ENCODE data around the gene SUMO1.
"Not testable (repeated sequence)": the region's sequence is repeated elsewhere in the genome, so short reads cannot be mapped to it uniquely, and the experiment has no call there.

Gene SUMO1

GRCh38 chr2:202267495-202267894, 29.1 kb upstream of the SUMO1 start:
- peak overlapping the region; percentile 69 for H3K4me3 ChIP-seq (ENCODE audit: low read depth, low read length)
- TF ChIP-seq CTCF (IDR thresholded peaks at IDR 0.05; ENCODE audit: borderline replicate concordance, insufficient read depth, low read depth, low read length): no peak

- peak within 1 kb of the TSS; percentile 69 for H3K4me3 ChIP-seq (ENCODE audit: low read depth, low read length)
- no peak for TF ChIP-seq CTCF (IDR thresholded peaks at IDR 0.05; ENCODE audit: borderline replicate concordance, insufficient read depth, low read depth, low read length)
These were observed 27.3 kb upstream of the SUMO1 start, which contains the start of gene NOP58 for GRCh38 chr2:202265467-202266277. Gene NOP58, plus strand, starts transcription at chr2:202265763. Its CDS starts 179 bp downstream, at chr2:202265942.

GRCh38 chr2:202261531-202261930, 23.1 kb upstream of the SUMO1 start:
- no peak overlapping the region for H3K4me3 ChIP-seq (ENCODE audit: low read depth, low read length)
- TF ChIP-seq CTCF (IDR thresholded peaks at IDR 0.05; ENCODE audit: borderline replicate concordance, insufficient read depth, low read depth, low read length): no peak

- no peak for TF ChIP-seq CTCF (IDR thresholded peaks at IDR 0.05; ENCODE audit: borderline replicate concordance, insufficient read depth, low read depth, low read length)
- H3K4me3 ChIP-seq (ENCODE audit: low read depth, low read length): no peak overlapping the region
These were observed 13.1 kb upstream of the SUMO1 start for GRCh38 chr2:202251494-202251893.

DNA sequence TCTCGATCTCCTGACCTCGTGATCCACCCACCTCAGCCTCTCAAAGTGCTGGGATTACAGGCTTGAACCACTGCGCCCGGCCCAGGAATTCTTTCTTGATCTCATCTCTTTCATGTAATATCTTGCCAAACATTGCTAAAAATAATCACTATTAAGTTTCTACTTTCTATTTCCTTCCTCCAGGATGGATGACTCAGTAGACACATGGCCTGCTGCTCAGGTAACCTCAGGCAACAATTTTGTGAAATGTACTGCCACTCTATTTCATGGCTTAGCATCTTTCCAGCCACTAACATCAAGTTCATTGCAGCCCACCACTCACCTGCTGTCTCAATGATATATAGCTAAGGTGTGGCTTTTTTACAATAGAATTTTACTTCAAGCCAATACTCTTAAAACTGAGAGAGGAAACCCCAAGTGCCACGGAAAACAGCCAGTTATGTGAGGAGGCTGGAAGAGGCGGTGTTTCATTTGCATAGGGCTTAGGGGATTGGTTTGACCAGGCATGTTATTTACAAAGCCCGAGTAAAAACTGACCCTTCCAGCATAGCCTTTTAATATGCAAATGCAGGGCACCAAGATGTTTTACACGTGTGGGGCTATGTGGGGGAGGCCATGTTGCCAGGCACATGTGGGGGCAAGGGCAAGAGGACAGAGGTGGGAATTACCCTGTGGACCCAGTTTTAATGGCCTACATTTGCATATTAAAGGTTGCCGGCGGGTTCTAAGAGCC, 11.3 kb upstream of the SUMO1 start:
- TF ChIP-seq CTCF (IDR thresholded peaks at IDR 0.05; ENCODE audit: borderline replicate concordance, insufficient read depth, low read depth, low read length): no peak
- no peak overlapping the region for H3K4me3 ChIP-seq (ENCODE audit: low read depth, low read length)

- not testable (repeated sequence) for H3K4me3 ChIP-seq (ENCODE audit: low read depth, low read length)
These were observed 9.3 kb upstream of the SUMO1 start for GRCh38 chr2:202247710-202248109.

DNA sequence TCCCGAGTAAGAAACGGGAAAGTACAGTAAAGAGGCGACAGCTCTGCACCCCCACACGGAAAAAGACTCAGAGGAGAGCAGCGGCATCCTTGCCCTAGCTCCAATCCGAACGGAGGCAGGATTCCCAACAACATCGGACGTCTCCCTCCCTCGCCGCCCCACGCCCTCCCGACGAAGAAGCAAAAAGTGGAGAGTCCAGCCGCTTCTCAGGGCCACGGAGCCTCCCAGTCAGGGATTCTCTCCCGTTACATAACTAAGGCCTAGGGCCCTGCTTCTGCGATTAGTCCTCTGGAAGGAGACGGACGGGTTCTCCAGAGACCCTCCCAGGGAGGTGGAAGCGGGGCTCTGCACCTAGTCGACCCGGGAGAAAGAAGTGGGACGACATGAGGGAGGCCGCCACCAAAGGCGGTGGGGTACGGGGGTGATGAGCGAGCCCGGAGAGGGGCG, 587 bp downstream of the SUMO1 start:
- no peak for TF ChIP-seq CTCF (IDR thresholded peaks at IDR 0.05; ENCODE audit: borderline replicate concordance, insufficient read depth, low read depth, low read length)
- H3K4me3 ChIP-seq (ENCODE audit: low read depth, low read length): peak overlapping the region; percentile 74
